ENCODE measurements around the gene CASK. TPM values are rescaled to one million over a fixed set of nuclear protein-coding genes. Genes with fewer than 3 reads are reported as not detected.

The CASK gene
- total and polyA plus RNA-seq, 8 donors = 4.7 to 42.5 (median 22.9) TPM

DNA sequence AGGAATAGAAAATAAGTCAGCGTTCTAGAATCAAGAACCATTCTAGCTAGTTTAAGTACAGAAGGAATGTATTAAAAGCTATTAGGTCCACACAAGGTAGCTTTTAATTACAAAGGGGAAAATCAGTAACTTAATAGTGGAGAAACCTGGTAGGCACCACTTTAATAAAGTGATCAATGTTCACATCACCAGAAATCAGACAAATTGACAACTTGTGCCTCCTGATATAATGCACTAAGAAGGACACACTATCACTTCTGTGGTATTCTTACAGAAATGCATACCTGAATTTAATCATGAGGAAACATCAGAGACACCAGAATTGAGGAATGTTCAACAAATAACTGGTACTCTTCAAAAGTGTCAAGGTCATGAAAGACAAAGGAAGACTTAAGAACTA, 421.4 kb downstream of the CASK start:
- H3K27me3 ChIP-seq = peaks cover 0 to 4% (median 0%) of the 10 kb centered on the region in 4 donors
- no peak for ATAC-seq
- DNase-seq = no peak
- no peaks in the 10 kb centered on the region for H3K9me3 ChIP-seq
- intact Hi-C loops (cut with DNase I) = no loop called here
- no peak overlapping the region for H3K27ac ChIP-seq
- no peaks in the 10 kb centered on the region for H3K4me1 ChIP-seq
- no peak for FAIRE-seq
- no peaks in the 10 kb centered on the region for H3K36me3 ChIP-seq
- TF ChIP-seq, protein P1, sequence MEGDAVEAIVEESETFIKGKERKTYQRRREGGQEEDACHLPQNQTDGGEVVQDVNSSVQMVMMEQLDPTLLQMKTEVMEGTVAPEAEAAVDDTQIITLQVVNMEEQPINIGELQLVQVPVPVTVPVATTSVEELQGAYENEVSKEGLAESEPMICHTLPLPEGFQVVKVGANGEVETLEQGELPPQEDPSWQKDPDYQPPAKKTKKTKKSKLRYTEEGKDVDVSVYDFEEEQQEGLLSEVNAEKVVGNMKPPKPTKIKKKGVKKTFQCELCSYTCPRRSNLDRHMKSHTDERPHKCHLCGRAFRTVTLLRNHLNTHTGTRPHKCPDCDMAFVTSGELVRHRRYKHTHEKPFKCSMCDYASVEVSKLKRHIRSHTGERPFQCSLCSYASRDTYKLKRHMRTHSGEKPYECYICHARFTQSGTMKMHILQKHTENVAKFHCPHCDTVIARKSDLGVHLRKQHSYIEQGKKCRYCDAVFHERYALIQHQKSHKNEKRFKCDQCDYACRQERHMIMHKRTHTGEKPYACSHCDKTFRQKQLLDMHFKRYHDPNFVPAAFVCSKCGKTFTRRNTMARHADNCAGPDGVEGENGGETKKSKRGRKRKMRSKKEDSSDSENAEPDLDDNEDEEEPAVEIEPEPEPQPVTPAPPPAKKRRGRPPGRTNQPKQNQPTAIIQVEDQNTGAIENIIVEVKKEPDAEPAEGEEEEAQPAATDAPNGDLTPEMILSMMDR (IDR thresholded peaks at IDR 0.05) = no peak
- no peak overlapping the region for H3K4me3 ChIP-seq
- WGBS, 2 donors = 78 to 95% methylated on average over 1 of the region's 1 CpG

DNA sequence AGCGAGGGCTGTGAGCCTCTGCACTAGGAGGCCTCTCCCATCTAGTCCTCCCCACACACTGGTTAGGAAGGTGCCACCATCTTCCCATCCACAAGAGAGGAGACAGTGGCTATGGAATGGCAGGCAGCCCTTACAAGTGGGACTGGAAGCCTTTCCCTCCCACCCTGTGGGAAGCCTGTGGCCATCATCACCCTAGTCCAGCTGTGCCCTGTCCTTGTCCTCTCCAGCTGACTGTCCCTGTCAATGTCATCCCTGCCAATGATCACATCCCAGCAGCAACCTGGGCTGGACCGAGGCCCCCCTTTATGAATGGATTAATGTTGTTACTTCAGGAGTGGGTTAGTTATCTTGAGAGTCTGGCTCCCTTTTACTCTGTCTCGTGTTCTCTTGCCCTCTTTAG, 423.4 kb downstream of the CASK start:
- no peak for ATAC-seq
- Histone ChIP-seq H3K9me3 (no peaks in the 10 kb centered on the region), H3K27ac (no peak overlapping the region), H3K4me1 (no peaks in the 10 kb centered on the region), H3K27me3 (peaks cover 0 to under 1% (median 0%) of the 10 kb centered on the region in 4 donors), H3K4me3 (no peak overlapping the region), H3K36me3 (no peaks in the 10 kb centered on the region)
- FAIRE-seq = no peak
- 66 to 81% methylated on average over 3 of the region's 3 CpGs for WGBS, 2 donors
- TF ChIP-seq, protein P1 (IDR thresholded peaks at IDR 0.05) = no peak
- no peak for DNase-seq
- intact Hi-C loops (cut with DNase I) = no loop called here

DNA sequence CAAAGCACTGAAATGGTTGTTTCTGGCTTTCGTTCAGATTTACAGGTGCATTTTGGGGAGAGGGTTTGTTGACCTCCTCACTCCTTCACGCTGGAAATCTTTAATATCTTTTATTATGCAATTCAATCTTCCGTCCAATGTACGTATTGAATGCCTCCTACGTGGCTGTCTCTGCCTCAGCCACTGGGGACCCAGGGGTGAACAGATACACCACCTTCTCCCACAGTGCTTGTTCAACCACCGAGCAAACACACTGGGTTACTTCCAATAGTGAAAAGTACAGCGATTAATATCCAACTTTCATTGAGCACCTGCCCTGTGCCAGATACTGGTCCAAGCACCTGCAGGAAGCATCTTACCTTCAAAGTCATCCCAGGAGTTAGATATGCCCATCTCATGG, 424.2 kb downstream of the CASK start:
- H3K27me3 ChIP-seq = no peaks in the 10 kb centered on the region
- 36 to 70% methylated on average over 7 of the region's 7 CpGs for WGBS, 2 donors
- DNase-seq (no peak), FAIRE-seq (no peak), ATAC-seq (no peak)
- H3K4me1 ChIP-seq = no peaks in the 10 kb centered on the region
- H3K9me3 ChIP-seq = no peaks in the 10 kb centered on the region
- no peak overlapping the region for H3K27ac ChIP-seq
- TF ChIP-seq, protein P1 (IDR thresholded peaks at IDR 0.05) = no peak
- intact Hi-C loops (cut with DNase I) = no loop called here
- no peak overlapping the region for H3K4me3 ChIP-seq
- H3K36me3 ChIP-seq = no peaks in the 10 kb centered on the region

DNA sequence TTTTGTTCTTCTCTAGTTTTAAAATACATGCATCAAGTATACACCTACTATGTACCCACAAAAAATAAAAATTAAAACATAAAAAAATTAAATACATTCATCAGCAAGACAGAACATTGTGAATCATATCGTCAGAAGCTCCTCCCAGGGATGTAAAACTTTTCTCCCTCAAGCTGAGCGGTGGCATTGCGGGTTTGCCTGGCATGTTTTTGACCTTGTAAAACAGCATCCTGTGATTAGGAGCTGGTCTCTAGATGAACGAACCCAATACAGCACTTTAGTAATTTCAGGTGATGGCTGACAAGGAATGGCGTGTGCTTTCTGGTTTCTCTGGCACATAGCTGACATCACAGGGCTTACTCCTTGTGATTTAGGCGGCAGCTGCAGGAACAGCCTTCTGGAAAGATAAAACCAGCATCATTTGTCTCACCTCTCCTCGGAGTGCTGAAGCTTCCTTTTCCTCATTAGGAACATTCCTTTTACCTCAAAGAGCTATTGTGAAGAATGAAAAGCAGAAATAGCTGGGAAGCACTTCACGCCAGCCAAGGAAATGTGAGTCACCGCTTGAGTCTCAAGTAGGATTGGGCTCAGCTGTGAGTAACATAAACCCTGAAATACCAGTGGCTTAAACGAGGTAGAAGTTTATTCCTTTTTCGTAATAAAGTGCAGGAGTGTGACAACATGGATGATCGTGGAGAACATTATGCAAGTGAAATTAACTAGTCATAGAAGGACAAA, 431.9 kb downstream of the CASK start:
- 55 to 59% methylated on average over 12 of the region's 12 CpGs for WGBS, 2 donors
- ATAC-seq (peak in 1 of 4 donors; percentile 27), DNase-seq (no peak), FAIRE-seq (no peak)
- Histone ChIP-seq H3K4me1 (no peaks in the 10 kb centered on the region), H3K4me3 (no peak overlapping the region), H3K27ac (no peak overlapping the region), H3K36me3 (no peaks in the 10 kb centered on the region), H3K9me3 (no peaks in the 10 kb centered on the region), H3K27me3 (peaks cover 0 to 7% (median 2%) of the 10 kb centered on the region in 4 donors)
- TF ChIP-seq, protein P1 (IDR thresholded peaks at IDR 0.05) = no peak
- intact Hi-C loops (cut with DNase I) = no loop called here

DNA sequence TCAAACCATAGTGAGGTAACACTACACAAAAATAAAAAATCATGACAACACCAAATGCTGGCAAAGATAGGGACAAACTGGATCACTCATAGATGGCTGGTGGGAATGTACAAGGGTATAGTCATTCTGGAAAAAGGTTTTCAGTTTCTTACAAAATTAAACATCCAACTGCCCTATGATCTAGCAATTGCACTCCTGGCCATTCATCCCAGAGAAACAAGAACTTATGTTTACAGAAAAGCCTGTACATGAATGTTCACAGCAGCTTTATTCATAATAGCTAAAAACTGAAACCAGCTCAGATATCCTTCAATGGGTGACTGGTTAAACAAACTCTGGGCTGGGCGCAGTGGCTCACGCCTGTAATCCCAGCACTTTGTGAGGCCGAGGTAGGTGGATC, 432.9 kb downstream of the CASK start:
- Histone ChIP-seq H3K4me3 (no peak overlapping the region), H3K36me3 (no peaks in the 10 kb centered on the region), H3K27ac (no peak overlapping the region), H3K27me3 (peaks cover 0 to 7% (median 2%) of the 10 kb centered on the region in 4 donors), H3K9me3 (no peaks in the 10 kb centered on the region), H3K4me1 (no peaks in the 10 kb centered on the region)
- intact Hi-C loops (cut with DNase I) = no loop called here
- ATAC-seq (no peak), FAIRE-seq (no peak), DNase-seq (no peak)
- WGBS, 2 donors = 87 to 94% methylated on average over 3 of the region's 3 CpGs
- TF ChIP-seq, protein P1 (IDR thresholded peaks at IDR 0.05) = no peak
